ENCODE data around the gene ARSI. TPM values are rescaled to one million over a fixed set of nuclear protein-coding genes. Genes with fewer than 3 reads are reported as not detected.

ARSI gene
- total RNA-seq, 2 donors from 2014 or later, result 2.4 to 2.7 TPM

DNA sequence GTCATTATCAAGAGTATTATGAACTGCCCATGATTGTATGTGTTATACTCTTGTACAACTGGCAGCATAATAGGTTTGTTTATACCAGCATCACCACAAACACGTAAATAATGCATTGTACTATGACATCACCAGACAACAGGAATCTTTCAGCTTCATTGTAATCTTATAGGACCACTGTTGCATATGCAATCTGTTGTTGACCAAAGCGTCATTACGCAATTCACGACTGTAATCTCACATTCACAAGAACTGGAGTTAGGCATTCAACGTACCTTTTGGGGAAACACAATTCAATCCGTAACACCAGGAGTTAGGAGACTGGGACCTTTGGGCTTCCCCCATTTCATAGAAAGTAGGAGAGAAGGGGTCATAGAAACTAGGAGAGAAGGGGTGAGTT is 20.4 kb upstream of the ARSI start:
- Histone ChIP-seq H3K9ac (ENCODE audit: extremely low read depth, low read length, poor library complexity, severe bottlenecking) (no peak overlapping the region), H3K27me3 (ENCODE audit: control insufficient read depth, insufficient read depth, low read length, poor library complexity, severe bottlenecking) (no peaks in the 10 kb centered on the region), H3K4me3 (ENCODE audit: low read length) (no peak overlapping the region), H3K9me3 (ENCODE audit: control insufficient read depth, low read length) (no peaks in the 10 kb centered on the region), H3K4me1 (ENCODE audit: control insufficient read depth, insufficient read depth, low read length) (no peaks in the 10 kb centered on the region), H3K27ac (ENCODE audit: low read depth, low read length) (no peak overlapping the region), H3K36me3 (ENCODE audit: control insufficient read depth, insufficient read depth, low read length) (no peaks in the 10 kb centered on the region)
- H3K36me3 Mint-ChIP-seq (ENCODE audit: low read depth), result no peaks in the 10 kb centered on the region
- WGBS, 2 experiments (ENCODE audit: insufficient coverage in 1 of 2, insufficient read length in 1 of 2), result 96 to 97% methylated on average over 4 to 6 of the region's 6 CpGs
- DNase-seq, result no peak
- no peak overlapping the region for H3K27ac Mint-ChIP-seq
- peaks cover 5% of the 10 kb centered on the region for H3K27me3 Mint-ChIP-seq (ENCODE audit: insufficient read depth)
- H3K9me3 Mint-ChIP-seq, result no peaks in the 10 kb centered on the region
- TF ChIP-seq, protein P1, sequence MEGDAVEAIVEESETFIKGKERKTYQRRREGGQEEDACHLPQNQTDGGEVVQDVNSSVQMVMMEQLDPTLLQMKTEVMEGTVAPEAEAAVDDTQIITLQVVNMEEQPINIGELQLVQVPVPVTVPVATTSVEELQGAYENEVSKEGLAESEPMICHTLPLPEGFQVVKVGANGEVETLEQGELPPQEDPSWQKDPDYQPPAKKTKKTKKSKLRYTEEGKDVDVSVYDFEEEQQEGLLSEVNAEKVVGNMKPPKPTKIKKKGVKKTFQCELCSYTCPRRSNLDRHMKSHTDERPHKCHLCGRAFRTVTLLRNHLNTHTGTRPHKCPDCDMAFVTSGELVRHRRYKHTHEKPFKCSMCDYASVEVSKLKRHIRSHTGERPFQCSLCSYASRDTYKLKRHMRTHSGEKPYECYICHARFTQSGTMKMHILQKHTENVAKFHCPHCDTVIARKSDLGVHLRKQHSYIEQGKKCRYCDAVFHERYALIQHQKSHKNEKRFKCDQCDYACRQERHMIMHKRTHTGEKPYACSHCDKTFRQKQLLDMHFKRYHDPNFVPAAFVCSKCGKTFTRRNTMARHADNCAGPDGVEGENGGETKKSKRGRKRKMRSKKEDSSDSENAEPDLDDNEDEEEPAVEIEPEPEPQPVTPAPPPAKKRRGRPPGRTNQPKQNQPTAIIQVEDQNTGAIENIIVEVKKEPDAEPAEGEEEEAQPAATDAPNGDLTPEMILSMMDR (conservative IDR thresholded peaks at IDR 0.05), result no peak
- H3K4me1 Mint-ChIP-seq, result peaks cover 7% of the 10 kb centered on the region
- no peak overlapping the region for H3K4me3 Mint-ChIP-seq

DNA sequence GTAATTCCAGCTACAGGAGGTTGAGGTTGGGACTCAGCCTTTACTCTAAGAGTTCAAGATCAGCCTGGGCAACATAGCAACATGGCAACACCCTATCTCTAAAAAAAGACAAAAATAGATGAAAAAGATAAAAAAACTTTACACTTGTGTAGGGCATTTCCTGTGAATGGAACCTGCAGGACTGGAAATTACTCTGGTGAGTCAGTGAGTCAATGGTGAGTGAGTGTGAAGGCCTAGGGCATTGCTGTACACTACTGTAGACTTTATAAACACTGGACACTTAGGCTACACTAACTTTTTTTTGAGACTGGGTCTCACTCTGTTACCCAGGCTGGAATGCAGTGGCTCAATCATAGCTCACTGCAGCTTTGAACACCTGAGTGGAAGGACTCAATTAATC is 19.5 kb upstream of the ARSI start:
- Mint-ChIP-seq H3K9me3 (no peaks in the 10 kb centered on the region), H3K36me3 (ENCODE audit: low read depth) (no peaks in the 10 kb centered on the region), H3K4me1 (peaks cover 13% of the 10 kb centered on the region), H3K27ac (no peak overlapping the region), H3K27me3 (ENCODE audit: insufficient read depth) (peaks cover 5% of the 10 kb centered on the region), H3K4me3 (no peak overlapping the region)
- Histone ChIP-seq H3K9me3 (ENCODE audit: control insufficient read depth, low read length) (no peaks in the 10 kb centered on the region), H3K27ac (ENCODE audit: low read depth, low read length) (no peak overlapping the region), H3K9ac (ENCODE audit: extremely low read depth, low read length, poor library complexity, severe bottlenecking) (no peak overlapping the region), H3K36me3 (ENCODE audit: control insufficient read depth, insufficient read depth, low read length) (no peaks in the 10 kb centered on the region), H3K4me3 (ENCODE audit: low read length) (no peak overlapping the region), H3K4me1 (ENCODE audit: control insufficient read depth, insufficient read depth, low read length) (no peaks in the 10 kb centered on the region), H3K27me3 (ENCODE audit: control insufficient read depth, insufficient read depth, low read length, poor library complexity, severe bottlenecking) (no peaks in the 10 kb centered on the region)
- TF ChIP-seq, protein P1 (conservative IDR thresholded peaks at IDR 0.05), result no peak
- DNase-seq, result no peak

DNA sequence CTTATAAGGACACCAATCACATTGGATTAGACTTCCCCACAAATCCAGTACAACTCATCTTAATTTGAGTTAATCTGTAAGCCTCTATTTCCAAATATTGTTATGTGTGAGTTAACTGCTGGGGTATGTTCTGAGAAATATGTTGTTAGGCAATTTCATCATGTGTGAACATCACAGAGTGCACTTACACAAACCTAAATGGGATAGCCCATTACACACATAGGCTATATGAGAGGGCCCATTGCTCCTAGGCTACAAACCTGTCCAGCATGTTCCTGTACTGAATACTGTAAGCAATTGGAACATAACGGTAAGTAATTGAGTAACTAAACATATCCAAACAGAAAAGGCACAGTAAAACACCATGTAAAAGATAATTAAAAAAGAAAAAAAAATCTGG is 19.1 kb upstream of the ARSI start:
- no peak overlapping the region for H3K27ac Mint-ChIP-seq
- no peaks in the 10 kb centered on the region for H3K27me3 ChIP-seq (ENCODE audit: control insufficient read depth, insufficient read depth, low read length, poor library complexity, severe bottlenecking)
- no peaks in the 10 kb centered on the region for H3K9me3 ChIP-seq (ENCODE audit: control insufficient read depth, low read length)
- DNase-seq, result no peak
- no peaks in the 10 kb centered on the region for H3K4me1 ChIP-seq (ENCODE audit: control insufficient read depth, insufficient read depth, low read length)
- WGBS, 2 experiments (ENCODE audit: insufficient coverage in 1 of 2, insufficient read length in 1 of 2), result 91% methylated on average over 1 of the region's 1 CpG; no CpG with 5 or more reads in 1 of the 2 experiments
- no peaks in the 10 kb centered on the region for H3K36me3 Mint-ChIP-seq (ENCODE audit: low read depth)
- H3K36me3 ChIP-seq (ENCODE audit: control insufficient read depth, insufficient read depth, low read length), result no peaks in the 10 kb centered on the region
- H3K27me3 Mint-ChIP-seq (ENCODE audit: insufficient read depth), result peaks cover 5% of the 10 kb centered on the region
- no peak overlapping the region for H3K4me3 ChIP-seq (ENCODE audit: low read length)
- no peak overlapping the region for H3K9ac ChIP-seq (ENCODE audit: extremely low read depth, low read length, poor library complexity, severe bottlenecking)
- no peak overlapping the region for H3K4me3 Mint-ChIP-seq
- H3K4me1 Mint-ChIP-seq, result peaks cover 13% of the 10 kb centered on the region
- TF ChIP-seq, protein P1 (conservative IDR thresholded peaks at IDR 0.05), result no peak
- no peak overlapping the region for H3K27ac ChIP-seq (ENCODE audit: low read depth, low read length)
- no peaks in the 10 kb centered on the region for H3K9me3 Mint-ChIP-seq

Data from endodermal cell (in vitro differentiated cells).